Loucy (cell line): Measurements from ENCODE around the gene TEX2.

Experiments
- H2AFZ ChIP-seq: fragments of 200-600 bp; sonication (generic); 2 replicates; pipeline ENCODE4 v1.6.0; 2016; ENCODE audit warnings: antibody characterized with exemption, mild to moderate bottlenecking, low read length, moderate library complexity
- H3F3A ChIP-seq: fragments of 200-600 bp; 2 replicates; pipeline ENCODE4 v1.6.0; 2016; ENCODE audit warnings: antibody characterized with exemption, low read depth, mild to moderate bottlenecking
- H3K27me3 ChIP-seq: fragments of 200-600 bp; sonication (generic); 2 replicates; pipeline ENCODE4 v1.6.1; 2014; ENCODE audit warnings: low read length, mild to moderate bottlenecking; ENCODE audit not compliant: insufficient read depth, poor library complexity, severe bottlenecking
- H3K36me3 ChIP-seq: fragments of 200-600 bp; sonication (generic); 2 replicates; pipeline ENCODE4 v1.6.1; 2016; ENCODE audit warnings: low read length; ENCODE audit not compliant: insufficient read depth
- H3K4me1 ChIP-seq: fragments of 200-600 bp; sonication (generic); 2 replicates; pipeline ENCODE4 v1.5.1; 2014; ENCODE audit warnings: low read length, mild to moderate bottlenecking; ENCODE audit not compliant: insufficient read depth, poor library complexity, severe bottlenecking
- H3K4me2 ChIP-seq: fragments of 200-600 bp; sonication (generic); 2 replicates; pipeline ENCODE4 v1.6.0; 2014; ENCODE audit warnings: antibody characterized with exemption, low read length, low read depth, mild to moderate bottlenecking; ENCODE audit not compliant: poor library complexity, severe bottlenecking
- H3K4me3 ChIP-seq: fragments of 200-600 bp; sonication (generic); 2 replicates; pipeline ENCODE4 v1.5.1; 2014; ENCODE audit warnings: low read length, mild to moderate bottlenecking, mixed read lengths; ENCODE audit not compliant: poor library complexity, severe bottlenecking
- H3K79me2 ChIP-seq: fragments of 200-600 bp; sonication (generic); 2 replicates; pipeline ENCODE4 v1.6.1; 2014; ENCODE audit warnings: low read length; ENCODE audit not compliant: insufficient read depth
- H3K9ac ChIP-seq: fragments of 200-600 bp; sonication (generic); 2 replicates; pipeline ENCODE4 v1.6.0; 2014; ENCODE audit warnings: mild to moderate bottlenecking, low read depth, low read length, moderate library complexity; ENCODE audit not compliant: poor library complexity, severe bottlenecking
- H3K9me2 ChIP-seq: fragments of 200-600 bp; sonication (generic); replicated peaks from 2 replicates; pipeline ENCODE4 v1.6.1; 2016; ENCODE audit warnings: low read depth, low read length, mixed read lengths
- H3K9me3 ChIP-seq: fragments of 200-600 bp; sonication (generic); 2 replicates; pipeline ENCODE4 v1.6.1; 2014; ENCODE audit warnings: mild to moderate bottlenecking, antibody characterized with exemption, low read length, low read depth; ENCODE audit not compliant: insufficient read depth
- H4K20me1 ChIP-seq: fragments of 200-600 bp; sonication (generic); 2 replicates; pipeline ENCODE4 v1.6.0; 2014; ENCODE audit warnings: antibody characterized with exemption, low read length, mild to moderate bottlenecking; ENCODE audit not compliant: insufficient read depth, poor library complexity, severe bottlenecking
- EZH2phosphoT487 ChIP-seq: fragments of 200-600 bp; IDR thresholded peaks from 2 replicates; pipeline ENCODE4 v1.6.1; 2018; ENCODE audit warnings: antibody characterized with exemption, mild to moderate bottlenecking, moderate library complexity, borderline replicate concordance
- TF ChIP-seq, protein P1 (sequence below): fragments of 200-600 bp; sonication (generic); conservative IDR thresholded peaks from 2 replicates; pipeline ENCODE4 v1.5.1; 2014; ENCODE audit warnings: mild to moderate bottlenecking, antibody characterized with exemption, low read length

TEX2 gene, protein sequence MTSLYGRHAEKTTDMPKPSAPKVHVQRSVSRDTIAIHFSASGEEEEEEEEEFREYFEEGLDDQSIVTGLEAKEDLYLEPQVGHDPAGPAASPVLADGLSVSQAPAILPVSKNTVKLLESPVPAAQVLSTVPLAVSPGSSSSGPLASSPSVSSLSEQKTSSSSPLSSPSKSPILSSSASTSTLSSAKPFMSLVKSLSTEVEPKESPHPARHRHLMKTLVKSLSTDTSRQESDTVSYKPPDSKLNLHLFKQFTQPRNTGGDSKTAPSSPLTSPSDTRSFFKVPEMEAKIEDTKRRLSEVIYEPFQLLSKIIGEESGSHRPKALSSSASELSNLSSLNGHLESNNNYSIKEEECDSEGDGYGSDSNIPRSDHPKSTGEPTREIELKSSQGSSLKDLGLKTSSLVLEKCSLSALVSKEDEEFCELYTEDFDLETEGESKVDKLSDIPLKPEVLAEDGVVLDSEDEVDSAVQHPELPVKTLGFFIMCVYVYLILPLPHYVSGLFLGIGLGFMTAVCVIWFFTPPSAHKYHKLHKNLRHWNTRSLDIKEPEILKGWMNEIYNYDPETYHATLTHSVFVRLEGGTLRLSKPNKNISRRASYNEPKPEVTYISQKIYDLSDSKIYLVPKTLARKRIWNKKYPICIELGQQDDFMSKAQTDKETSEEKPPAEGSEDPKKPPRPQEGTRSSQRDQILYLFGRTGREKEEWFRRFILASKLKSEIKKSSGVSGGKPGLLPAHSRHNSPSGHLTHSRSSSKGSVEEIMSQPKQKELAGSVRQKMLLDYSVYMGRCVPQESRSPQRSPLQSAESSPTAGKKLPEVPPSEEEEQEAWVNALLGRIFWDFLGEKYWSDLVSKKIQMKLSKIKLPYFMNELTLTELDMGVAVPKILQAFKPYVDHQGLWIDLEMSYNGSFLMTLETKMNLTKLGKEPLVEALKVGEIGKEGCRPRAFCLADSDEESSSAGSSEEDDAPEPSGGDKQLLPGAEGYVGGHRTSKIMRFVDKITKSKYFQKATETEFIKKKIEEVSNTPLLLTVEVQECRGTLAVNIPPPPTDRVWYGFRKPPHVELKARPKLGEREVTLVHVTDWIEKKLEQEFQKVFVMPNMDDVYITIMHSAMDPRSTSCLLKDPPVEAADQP

DNA sequence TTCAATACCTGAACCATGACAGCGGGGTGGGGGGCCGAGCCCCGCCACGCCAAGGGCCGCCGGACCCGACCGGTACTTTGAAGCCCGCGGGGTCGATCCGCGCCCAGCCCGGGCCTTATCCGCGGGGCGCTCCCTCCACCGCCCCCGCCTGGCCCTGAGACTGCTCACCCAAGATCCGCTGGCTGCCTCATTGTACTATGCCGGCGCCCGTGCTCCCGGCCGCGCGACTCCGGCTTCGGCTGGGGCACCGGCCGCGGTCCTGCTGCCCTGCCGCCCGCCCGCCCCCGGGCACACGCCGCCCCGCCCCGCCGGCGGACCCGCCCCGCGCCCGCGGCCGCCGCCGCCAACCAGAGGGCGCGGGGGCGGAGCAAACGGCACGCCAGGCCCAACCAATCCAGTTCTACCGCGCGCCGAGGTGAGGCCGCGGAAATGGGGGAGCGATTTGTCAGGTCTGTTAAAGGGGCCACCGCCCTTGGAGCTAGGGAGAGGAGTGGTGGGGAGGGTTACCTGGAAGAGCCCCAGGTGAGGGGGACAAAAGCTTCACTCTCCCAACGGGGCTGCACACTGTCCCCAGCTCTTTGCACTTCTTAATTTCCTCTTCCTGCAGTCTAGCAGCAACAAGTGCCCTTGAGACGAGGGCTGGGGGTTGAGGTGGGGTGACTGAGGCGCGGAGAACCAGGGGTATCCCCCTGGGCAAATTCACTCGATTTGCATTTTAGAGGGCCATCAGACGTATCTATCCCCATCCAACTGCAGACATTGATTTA, at the start of gene TEX2:
Gene TEX2, minus strand, starts transcription at position 261 of the 767 bp plus-strand sequence. CDS start 49,043 bp downstream, outside the sequence.
- Histone ChIP-seq H3K36me3 (no peaks in the 10 kb centered on the region), H3K9ac (peak within 1 kb of the TSS; percentile 82), H3K79me2 (peaks cover 36% of the 10 kb centered on the region), H3K9me2 (no peaks in the 10 kb centered on the region), H2AFZ (peak within 1 kb of the TSS; percentile 90), H3F3A (no peaks in the 10 kb centered on the region), H3K4me2 (peak within 1 kb of the TSS; percentile 90), H3K9me3 (no peaks in the 10 kb centered on the region), H3K27me3 (peaks cover 13% of the 10 kb centered on the region), H3K4me1 (peaks cover 27% of the 10 kb centered on the region), H4K20me1 (peaks cover 4% of the 10 kb centered on the region), H3K4me3 (peak within 1 kb of the TSS; percentile 78)
- TF ChIP-seq, protein P1, sequence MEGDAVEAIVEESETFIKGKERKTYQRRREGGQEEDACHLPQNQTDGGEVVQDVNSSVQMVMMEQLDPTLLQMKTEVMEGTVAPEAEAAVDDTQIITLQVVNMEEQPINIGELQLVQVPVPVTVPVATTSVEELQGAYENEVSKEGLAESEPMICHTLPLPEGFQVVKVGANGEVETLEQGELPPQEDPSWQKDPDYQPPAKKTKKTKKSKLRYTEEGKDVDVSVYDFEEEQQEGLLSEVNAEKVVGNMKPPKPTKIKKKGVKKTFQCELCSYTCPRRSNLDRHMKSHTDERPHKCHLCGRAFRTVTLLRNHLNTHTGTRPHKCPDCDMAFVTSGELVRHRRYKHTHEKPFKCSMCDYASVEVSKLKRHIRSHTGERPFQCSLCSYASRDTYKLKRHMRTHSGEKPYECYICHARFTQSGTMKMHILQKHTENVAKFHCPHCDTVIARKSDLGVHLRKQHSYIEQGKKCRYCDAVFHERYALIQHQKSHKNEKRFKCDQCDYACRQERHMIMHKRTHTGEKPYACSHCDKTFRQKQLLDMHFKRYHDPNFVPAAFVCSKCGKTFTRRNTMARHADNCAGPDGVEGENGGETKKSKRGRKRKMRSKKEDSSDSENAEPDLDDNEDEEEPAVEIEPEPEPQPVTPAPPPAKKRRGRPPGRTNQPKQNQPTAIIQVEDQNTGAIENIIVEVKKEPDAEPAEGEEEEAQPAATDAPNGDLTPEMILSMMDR, result no peak
- no peak for TF ChIP-seq EZH2phosphoT487

DNA sequence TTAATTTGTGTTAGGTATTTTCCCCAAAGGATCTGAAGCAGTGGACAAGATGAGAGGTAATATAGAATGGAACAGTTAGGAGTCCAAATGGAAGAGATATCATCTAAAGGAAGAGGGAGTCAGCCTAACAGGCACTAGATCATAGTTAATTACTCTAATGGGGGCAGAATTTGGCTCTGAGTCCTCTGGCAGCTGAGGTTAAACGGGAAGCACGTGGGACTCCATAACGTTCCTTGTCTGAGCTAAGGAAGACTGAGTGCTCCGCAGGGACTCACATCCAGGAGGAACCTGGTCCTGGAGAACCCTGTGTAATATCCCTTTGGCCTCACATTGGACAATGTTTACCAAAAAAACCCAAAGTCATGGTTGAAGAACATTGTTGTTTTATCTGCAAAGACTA, 46.6 kb upstream of the TEX2 start:
- Histone ChIP-seq H3K4me2 (no peak overlapping the region), H3K36me3 (no peaks in the 10 kb centered on the region), H3K9me2 (no peaks in the 10 kb centered on the region), H3F3A (no peaks in the 10 kb centered on the region), H3K4me3 (no peak overlapping the region), H3K9me3 (no peaks in the 10 kb centered on the region), H3K9ac (no peak overlapping the region), H4K20me1 (no peaks in the 10 kb centered on the region), H3K4me1 (no peaks in the 10 kb centered on the region), H3K79me2 (no peaks in the 10 kb centered on the region), H2AFZ (no peak overlapping the region), H3K27me3 (no peaks in the 10 kb centered on the region)
- TF ChIP-seq, protein P1, result no peak
- no peak for TF ChIP-seq EZH2phosphoT487

DNA sequence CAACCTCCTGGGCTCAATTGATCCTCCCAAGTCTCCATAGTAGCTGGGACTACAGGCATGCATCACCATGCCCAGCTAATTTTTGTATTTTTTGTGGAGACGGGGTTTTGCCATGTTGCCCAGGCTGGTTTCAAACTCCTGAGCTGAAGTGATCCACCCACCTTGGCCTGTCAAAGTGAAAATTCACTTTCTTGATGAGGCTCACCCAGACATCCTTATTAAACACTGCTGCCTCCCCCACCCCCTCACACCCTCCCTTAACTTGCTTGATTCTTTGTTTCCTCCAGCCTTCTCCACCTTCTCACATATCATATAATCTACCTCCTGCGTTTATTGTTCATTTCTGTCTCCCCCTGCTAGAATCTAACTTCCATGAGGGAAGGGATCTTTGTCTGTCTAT, 46.0 kb upstream of the TEX2 start:
- Histone ChIP-seq H2AFZ (peak overlapping the region; percentile 27; the same call in 1 of the 2 replicates), H3K9me3 (no peaks in the 10 kb centered on the region), H3K4me3 (no peak overlapping the region), H3F3A (no peaks in the 10 kb centered on the region), H3K36me3 (no peaks in the 10 kb centered on the region), H3K4me1 (no peaks in the 10 kb centered on the region), H3K9me2 (no peaks in the 10 kb centered on the region), H3K79me2 (no peaks in the 10 kb centered on the region), H3K4me2 (no peak overlapping the region), H3K9ac (no peak overlapping the region), H3K27me3 (no peaks in the 10 kb centered on the region), H4K20me1 (no peaks in the 10 kb centered on the region)
- TF ChIP-seq, protein P1, result no peak
- TF ChIP-seq EZH2phosphoT487, result no peak
